Measurements from ENCODE around the gene MAG. TPM values are rescaled to one million over a fixed set of nuclear protein-coding genes. Genes with fewer than 3 reads are reported as not detected.

The MAG gene
- total RNA-seq, 4 donors from 2014 or later, result not detected

DNA sequence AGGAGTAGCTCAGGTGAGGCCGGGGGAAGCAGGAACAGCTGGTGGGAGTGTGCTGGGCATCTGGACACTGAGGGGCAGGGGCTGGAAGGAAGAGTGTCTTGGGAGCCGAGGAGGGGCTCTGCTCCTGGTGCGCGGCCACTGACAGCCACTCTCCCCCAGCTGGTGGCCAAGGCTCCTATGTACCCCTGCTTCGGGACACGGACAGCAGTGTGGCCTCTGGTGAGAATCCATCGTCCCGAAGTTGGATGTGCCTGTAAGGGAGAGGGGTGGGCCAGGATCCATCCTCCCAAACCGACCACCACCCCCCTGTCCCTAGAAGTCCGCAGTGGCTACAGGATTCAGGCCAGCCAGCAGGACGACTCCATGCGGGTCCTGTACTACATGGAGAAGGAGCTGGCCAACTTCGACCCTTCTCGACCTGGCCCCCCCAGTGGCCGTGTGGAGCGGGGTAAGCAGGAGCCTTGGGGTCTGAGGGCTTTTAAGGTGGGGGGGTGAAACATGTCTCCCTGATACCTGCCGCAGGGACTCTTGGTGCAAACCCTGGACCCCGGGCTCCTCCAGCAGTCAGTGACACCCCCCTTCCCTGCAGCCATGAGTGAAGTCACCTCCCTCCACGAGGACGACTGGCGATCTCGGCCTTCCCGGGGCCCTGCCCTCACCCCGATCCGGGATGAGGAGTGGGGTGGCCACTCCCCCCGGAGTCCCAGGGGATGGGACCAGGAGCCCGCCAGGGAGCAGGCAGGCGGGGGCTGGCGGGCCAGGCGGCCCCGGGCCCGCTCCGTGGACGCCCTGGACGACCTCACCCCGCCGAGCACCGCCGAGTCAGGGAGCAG is 25.2 kb upstream of the MAG start:
- H3K27me3 ChIP-seq, result no peaks in the 10 kb centered on the region
- DNase-seq, result peak; percentile 29
- H3K36me3 ChIP-seq, result peaks cover 0 to 14% (median 5%) of the 10 kb centered on the region in 4 donors
- H3K4me3 ChIP-seq, result peak overlapping the region; percentile 42 to 85 (median 71)
- TF ChIP-seq, protein P1, sequence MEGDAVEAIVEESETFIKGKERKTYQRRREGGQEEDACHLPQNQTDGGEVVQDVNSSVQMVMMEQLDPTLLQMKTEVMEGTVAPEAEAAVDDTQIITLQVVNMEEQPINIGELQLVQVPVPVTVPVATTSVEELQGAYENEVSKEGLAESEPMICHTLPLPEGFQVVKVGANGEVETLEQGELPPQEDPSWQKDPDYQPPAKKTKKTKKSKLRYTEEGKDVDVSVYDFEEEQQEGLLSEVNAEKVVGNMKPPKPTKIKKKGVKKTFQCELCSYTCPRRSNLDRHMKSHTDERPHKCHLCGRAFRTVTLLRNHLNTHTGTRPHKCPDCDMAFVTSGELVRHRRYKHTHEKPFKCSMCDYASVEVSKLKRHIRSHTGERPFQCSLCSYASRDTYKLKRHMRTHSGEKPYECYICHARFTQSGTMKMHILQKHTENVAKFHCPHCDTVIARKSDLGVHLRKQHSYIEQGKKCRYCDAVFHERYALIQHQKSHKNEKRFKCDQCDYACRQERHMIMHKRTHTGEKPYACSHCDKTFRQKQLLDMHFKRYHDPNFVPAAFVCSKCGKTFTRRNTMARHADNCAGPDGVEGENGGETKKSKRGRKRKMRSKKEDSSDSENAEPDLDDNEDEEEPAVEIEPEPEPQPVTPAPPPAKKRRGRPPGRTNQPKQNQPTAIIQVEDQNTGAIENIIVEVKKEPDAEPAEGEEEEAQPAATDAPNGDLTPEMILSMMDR (IDR thresholded peaks at IDR 0.05), result no peak
- H3K27ac ChIP-seq, result peak overlapping the region; percentile 95 to 99 (median 98)
- intact Hi-C loops (cut with DNase I; ENCODE audit: low total_unique reads) (no loop called here), in situ Hi-C loops (cut with MboI; ENCODE audit: low pct_ligation_motif_present in 1 of 4, low pct_unique_long_range_greater_than_20kb in 1 of 4, low sequenced_read_pairs in 3 of 4) (no loop called here)
- no peaks in the 10 kb centered on the region for H3K9me3 ChIP-seq
- peaks cover 0 to 36% (median 14%) of the 10 kb centered on the region in 4 donors for H3K4me1 ChIP-seq
- 74% methylated on average over 18 of the region's 39 CpGs; no CpG with 5 or more reads in 1 of the 2 donors for WGBS, 2 donors (ENCODE audit: low coverage in 1 of 2)

DNA sequence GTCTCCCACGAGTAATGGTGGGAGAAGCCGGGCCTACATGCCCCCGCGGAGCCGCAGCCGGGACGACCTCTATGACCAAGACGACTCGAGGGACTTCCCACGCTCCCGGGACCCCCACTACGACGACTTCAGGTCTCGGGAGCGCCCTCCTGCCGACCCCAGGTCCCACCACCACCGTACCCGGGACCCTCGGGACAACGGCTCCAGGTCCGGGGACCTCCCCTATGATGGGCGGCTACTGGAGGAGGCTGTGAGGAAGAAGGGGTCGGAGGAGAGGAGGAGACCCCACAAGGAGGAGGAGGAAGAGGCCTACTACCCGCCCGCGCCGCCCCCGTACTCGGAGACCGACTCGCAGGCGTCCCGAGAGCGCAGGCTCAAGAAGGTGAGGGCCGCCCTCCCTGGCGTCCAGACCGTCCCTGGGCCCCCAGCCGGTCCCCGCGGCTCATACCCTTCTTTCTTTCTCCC is 24.6 kb upstream of the MAG start:
- Histone ChIP-seq H3K27me3 (no peaks in the 10 kb centered on the region), H3K4me1 (peaks cover 0 to 36% (median 14%) of the 10 kb centered on the region in 4 donors), H3K36me3 (peaks cover 0 to 14% (median 5%) of the 10 kb centered on the region in 4 donors), H3K9me3 (no peaks in the 10 kb centered on the region), H3K4me3 (peak overlapping the region; percentile 42 to 85 (median 71)), H3K27ac (peak overlapping the region; percentile 95 to 99 (median 98))
- in situ Hi-C loops (cut with MboI; ENCODE audit: low pct_ligation_motif_present in 1 of 4, low pct_unique_long_range_greater_than_20kb in 1 of 4, low sequenced_read_pairs in 3 of 4) (no loop called here), intact Hi-C loops (cut with DNase I; ENCODE audit: low total_unique reads) (no loop called here)
- DNase-seq, result peak; percentile 61
- TF ChIP-seq, protein P1 (IDR thresholded peaks at IDR 0.05), result no peak
- TF ChIP-seq EP300 (IDR thresholded peaks at IDR 0.05; ENCODE audit: low read depth) (no peak), POLR2AphosphoS5 (IDR thresholded peaks at IDR 0.05) (no peak), POLR2A (IDR thresholded peaks at IDR 0.05) (no peak)
- WGBS, 2 donors (ENCODE audit: low coverage in 1 of 2), result 0% methylated on average over 23 of the region's 40 CpGs; no CpG with 5 or more reads in 1 of the 2 donors

DNA sequence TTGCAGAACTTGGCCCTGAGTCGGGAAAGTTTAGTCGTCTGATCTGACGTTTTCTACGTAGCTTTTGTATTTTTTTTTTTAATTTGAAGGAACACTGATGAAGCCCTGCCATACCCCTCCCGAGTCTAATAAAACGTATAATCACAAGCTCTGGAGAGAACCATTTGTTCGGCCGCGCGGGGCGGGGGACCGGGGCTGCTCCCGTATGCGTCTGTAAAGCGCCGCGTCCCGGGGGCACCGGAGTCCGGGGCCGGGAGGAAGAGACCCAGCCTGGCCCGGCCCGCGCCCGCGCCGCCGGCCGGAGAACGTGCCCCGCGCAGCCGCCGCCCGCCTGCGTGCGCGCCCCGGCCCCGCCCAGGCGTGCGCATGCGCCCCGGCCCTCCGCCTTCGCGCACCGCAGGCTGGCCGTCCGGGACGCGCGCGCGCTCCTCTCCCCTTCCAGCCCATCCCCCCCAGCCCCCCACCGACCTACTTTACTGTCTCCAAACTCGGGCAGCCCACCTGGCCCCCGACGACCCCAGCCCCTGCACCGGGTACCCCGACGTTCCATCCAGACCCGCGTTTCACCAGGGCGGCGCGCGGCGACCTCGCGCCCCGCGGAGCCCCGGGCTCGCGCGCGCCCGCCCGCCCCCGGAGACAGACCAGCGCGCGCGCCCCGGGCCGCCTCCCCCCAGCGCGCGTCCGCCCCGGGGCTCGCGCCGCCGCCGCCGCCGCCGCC is 24.0 kb upstream of the MAG start:
- Histone ChIP-seq H3K9me3 (no peaks in the 10 kb centered on the region), H3K4me3 (peak overlapping the region; percentile 42 to 85 (median 71)), H3K4me1 (peaks cover 0 to 36% (median 14%) of the 10 kb centered on the region in 4 donors), H3K36me3 (peaks cover 0 to 14% (median 5%) of the 10 kb centered on the region in 4 donors), H3K27me3 (no peaks in the 10 kb centered on the region), H3K27ac (peak overlapping the region; percentile 95 to 99 (median 98))
- in situ Hi-C loops (cut with MboI; ENCODE audit: low pct_ligation_motif_present in 1 of 4, low pct_unique_long_range_greater_than_20kb in 1 of 4, low sequenced_read_pairs in 3 of 4) (no loop called here), intact Hi-C loops (cut with DNase I; ENCODE audit: low total_unique reads) (no loop called here)
- TF ChIP-seq EP300 (IDR thresholded peaks at IDR 0.05; ENCODE audit: low read depth) (no peak), POLR2A (IDR thresholded peaks at IDR 0.05) (peak; percentile 48), POLR2AphosphoS5 (IDR thresholded peaks at IDR 0.05) (peak in 2 of 3 donors; percentile 63 to 67)
- TF ChIP-seq, protein P1 (IDR thresholded peaks at IDR 0.05), result no peak
- WGBS, 2 donors (ENCODE audit: low coverage in 1 of 2), result 0 to 1% methylated on average over 1 to 35 of the region's 100 CpGs
- peak; percentile 81 for DNase-seq

Data from transverse colon (tissue), 4 donors.